Measurements from ENCODE around the gene TMEM242. TPM values are rescaled to one million over a fixed set of nuclear protein-coding genes. Genes with fewer than 3 reads are reported as not detected.

The TMEM242 gene
- polyA plus RNA-seq, 1 experiment, result 4.4 TPM

GRCh38 chr6:157307661-157308060 is 15.7 kb downstream of the TMEM242 start:
- CTCF ChIA-PET, result interaction anchor here (0.6 to 0.9 kb wide), 2 partner anchors 9 to 336 kb away, joined by 3 read pairs; no protein-coding TSS in a partner anchor
- 0 out of 2 replicates have a peak, but pooled peaks cover 2% of the 10 kb centered on the region for H3K36me3 ChIP-seq (ENCODE audit: control insufficient read depth, insufficient read depth, low read length)
- H3K4me3 ChIP-seq (ENCODE audit: low read depth, low read length), result no peak overlapping the region
- DNase-seq (ENCODE audit: low read depth), result no peak
- POLR2A ChIA-PET, result no interaction called here
- no peak for TF ChIP-seq CTCF (IDR thresholded peaks at IDR 0.05; ENCODE audit: insufficient read depth, low read depth, low read length)
- H3K27me3 ChIP-seq (ENCODE audit: control insufficient read depth, insufficient read depth, low read length), result no peaks in the 10 kb centered on the region

- POLR2A ChIA-PET, result no interaction called here
- H3K36me3 ChIP-seq (ENCODE audit: control insufficient read depth, insufficient read depth, low read length), result 0 out of 2 replicates have a peak, but pooled peaks cover 2% of the 10 kb centered on the region
- CTCF ChIA-PET, result interaction anchor here (1.1 to 1.2 kb wide), 2 partner anchors 11 to 70 kb away, joined by 3 to 4 read pairs; no protein-coding TSS in a partner anchor
- H3K27me3 ChIP-seq (ENCODE audit: control insufficient read depth, insufficient read depth, low read length), result no peaks in the 10 kb centered on the region
- no peak for DNase-seq (ENCODE audit: low read depth)
- no peak for TF ChIP-seq CTCF (IDR thresholded peaks at IDR 0.05; ENCODE audit: insufficient read depth, low read depth, low read length)
- H3K4me3 ChIP-seq (ENCODE audit: low read depth, low read length), result no peak overlapping the region
Observed at GRCh38 chr6:157305670-157306653, 17.4 kb downstream of the TMEM242 start.

GRCh38 chr6:157304899-157305663 is 18.2 kb downstream of the TMEM242 start:
- TF ChIP-seq CTCF (IDR thresholded peaks at IDR 0.05; ENCODE audit: insufficient read depth, low read depth, low read length), result no peak
- H3K36me3 ChIP-seq (ENCODE audit: control insufficient read depth, insufficient read depth, low read length), result no peaks in the 10 kb centered on the region
- ChIA-PET CTCF (interaction anchor here (1.1 to 1.2 kb wide), 2 partner anchors 10 to 69 kb away, joined by 3 to 4 read pairs; no protein-coding TSS in a partner anchor), POLR2A (no interaction called here)
- no peaks in the 10 kb centered on the region for H3K27me3 ChIP-seq (ENCODE audit: control insufficient read depth, insufficient read depth, low read length)
- peak; percentile 23 for DNase-seq (ENCODE audit: low read depth)
- no peak overlapping the region for H3K4me3 ChIP-seq (ENCODE audit: low read depth, low read length)

GRCh38 chr6:157302736-157303135 is 20.6 kb downstream of the TMEM242 start:
- POLR2A ChIA-PET, result no interaction called here
- CTCF ChIA-PET, result interaction anchor here (1.1 kb wide), 1 partner anchor 10 kb away, joined by 3 read pairs; no protein-coding TSS in a partner anchor

More at GRCh38 chr6:157302736-157303135, 20.6 kb downstream of the TMEM242 start:
- Histone ChIP-seq H3K36me3 (ENCODE audit: control insufficient read depth, insufficient read depth, low read length) (no peaks in the 10 kb centered on the region), H3K4me3 (ENCODE audit: low read depth, low read length) (no peak overlapping the region), H3K27me3 (ENCODE audit: control insufficient read depth, insufficient read depth, low read length) (no peaks in the 10 kb centered on the region)
- DNase-seq (ENCODE audit: low read depth), result no peak
- TF ChIP-seq CTCF (IDR thresholded peaks at IDR 0.05; ENCODE audit: insufficient read depth, low read depth, low read length), result no peak
